ENCODE results near the gene CLOCK.

The CLOCK gene

GRCh38 chr4:55546506-55546755 is 278 bp downstream of the CLOCK start:
- H3K9me3 ChIP-seq = no peaks in the 10 kb centered on the region
- peaks cover 12 to 14% of the 10 kb centered on the region in 2 experiments for H3K4me1 ChIP-seq (ENCODE audit: control insufficient read depth in 1 of 2, insufficient read depth in 1 of 2, low read depth in 1 of 2, low read length in 1 of 2)
- H3K27ac ChIP-seq = peak overlapping the region; percentile 26
- no peak for TF ChIP-seq CTCF (IDR thresholded peaks at IDR 0.05)
- no peaks in the 10 kb centered on the region for H3K36me3 ChIP-seq
- H3K4me3 ChIP-seq (ENCODE audit: low read depth in 1 of 2, low read length in 1 of 2) = peak overlapping the region; percentile 69 to 90
- H3K27me3 ChIP-seq = peaks cover 82% of the 10 kb centered on the region

GRCh38 chr4:55545641-55546505 is 836 bp downstream of the CLOCK start:
- Histone ChIP-seq H3K27me3 (peaks cover 76% of the 10 kb centered on the region), H3K36me3 (no peaks in the 10 kb centered on the region), H3K4me3 (ENCODE audit: low read depth in 1 of 2, low read length in 1 of 2) (peak overlapping the region; percentile 69 to 90), H3K9me3 (no peaks in the 10 kb centered on the region), H3K4me1 (ENCODE audit: control insufficient read depth in 1 of 2, insufficient read depth in 1 of 2, low read depth in 1 of 2, low read length in 1 of 2) (peaks cover 12 to 14% of the 10 kb centered on the region in 2 experiments), H3K27ac (peak overlapping the region; percentile 3)
- no peak for TF ChIP-seq CTCF (IDR thresholded peaks at IDR 0.05)

GRCh38 chr4:55545151-55545550 is 1.6 kb downstream of the CLOCK start:
- Histone ChIP-seq H3K27me3 (peaks cover 69% of the 10 kb centered on the region), H3K36me3 (no peaks in the 10 kb centered on the region), H3K4me3 (ENCODE audit: low read depth in 1 of 2, low read length in 1 of 2) (peak overlapping the region in 1 of 2 experiments; percentile 90), H3K27ac (no peak overlapping the region), H3K4me1 (ENCODE audit: control insufficient read depth in 1 of 2, insufficient read depth in 1 of 2, low read depth in 1 of 2, low read length in 1 of 2) (peaks cover 12 to 14% of the 10 kb centered on the region in 2 experiments), H3K9me3 (no peaks in the 10 kb centered on the region)
- TF ChIP-seq CTCF (IDR thresholded peaks at IDR 0.05) = no peak

GRCh38 chr4:55543858-55544257 is 2.9 kb downstream of the CLOCK start:
- no peak overlapping the region for H3K27ac ChIP-seq
- H3K4me3 ChIP-seq (ENCODE audit: low read depth in 1 of 2, low read length in 1 of 2) = no peak overlapping the region

GRCh38 chr4:55540271-55540670 is 6.4 kb downstream of the CLOCK start:
- Histone ChIP-seq H3K27ac (no peak overlapping the region), H3K4me3 (ENCODE audit: low read depth in 1 of 2, low read length in 1 of 2) (no peak overlapping the region), H3K9me3 (no peaks in the 10 kb centered on the region), H3K27me3 (peaks cover 20% of the 10 kb centered on the region), H3K4me1 (ENCODE audit: control insufficient read depth in 1 of 2, insufficient read depth in 1 of 2, low read depth in 1 of 2, low read length in 1 of 2) (peaks cover under 1 to 3% of the 10 kb centered on the region in 2 experiments), H3K36me3 (no peaks in the 10 kb centered on the region)
- no peak for TF ChIP-seq CTCF (IDR thresholded peaks at IDR 0.05)

More at GRCh38 chr4:55543858-55544257, 2.9 kb downstream of the CLOCK start:
- no peaks in the 10 kb centered on the region for H3K36me3 ChIP-seq
- no peak for TF ChIP-seq CTCF (IDR thresholded peaks at IDR 0.05)
- no peaks in the 10 kb centered on the region for H3K9me3 ChIP-seq
- H3K4me1 ChIP-seq (ENCODE audit: control insufficient read depth in 1 of 2, insufficient read depth in 1 of 2, low read depth in 1 of 2, low read length in 1 of 2) = peaks cover 12 to 14% of the 10 kb centered on the region in 2 experiments
- H3K27me3 ChIP-seq = peaks cover 56% of the 10 kb centered on the region
